NCI-H748 treated with DMSO at 0.1 percent for 48 hours (cell line): Measurements from ENCODE around the gene KCNMB2.
A peak's percentile ranks its signal among the peaks of the same experiment; 100 is the strongest.
"Not testable (repeated sequence)": the region's sequence is repeated elsewhere in the genome, so short reads cannot be mapped to it uniquely, and the experiment has no call there.

Experiments used
- DNase-seq: peaks from one replicate; lab custom pipeline; 2025; lab: John Stamatoyannopoulos, UW

KCNMB2 gene

DNA sequence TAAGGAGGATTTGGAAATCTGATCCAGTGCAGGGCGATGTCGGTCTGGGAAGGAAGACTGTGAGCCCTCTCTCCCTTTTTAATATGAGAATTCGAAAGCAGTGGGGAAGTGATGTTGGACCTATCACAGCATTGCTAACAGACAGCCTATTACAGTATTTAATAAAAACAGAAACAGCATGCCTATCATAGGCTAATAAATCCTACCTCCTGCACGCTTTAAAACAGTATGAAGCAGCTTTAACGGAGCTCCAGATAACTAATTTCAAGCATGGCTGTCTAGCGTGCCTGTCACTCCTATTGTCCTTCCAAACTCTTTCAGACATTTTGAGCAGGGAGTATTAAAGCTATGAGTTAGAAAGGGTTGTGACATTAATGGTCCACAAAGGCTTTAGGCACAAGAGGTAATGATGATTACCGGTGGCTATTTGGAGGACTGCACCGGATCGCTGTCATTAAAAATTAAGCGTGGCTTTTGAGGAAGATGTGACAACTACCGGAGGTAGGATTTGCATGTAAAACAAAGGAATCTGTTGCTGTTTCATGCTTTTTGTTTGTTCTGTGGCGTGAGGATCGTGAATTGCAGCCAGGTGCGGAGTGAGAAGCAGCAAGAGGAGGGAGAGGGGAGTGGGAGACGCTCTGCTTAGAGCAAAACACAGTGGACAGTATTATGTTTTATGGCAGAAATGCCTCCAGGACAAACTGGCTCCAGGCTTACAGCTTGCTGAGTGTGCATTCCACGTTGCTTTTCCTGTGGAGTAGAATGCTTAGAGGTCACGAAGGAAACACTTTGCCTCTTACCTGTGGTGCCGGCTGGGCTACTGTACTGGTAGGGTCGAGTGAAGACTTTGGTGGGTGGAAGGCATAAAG is at the start of gene KCNMB2:
Gene KCNMB2, plus strand, starts transcription at position 226 of the 869 bp plus-strand sequence.
- peak; percentile 77 for DNase-seq

DNA sequence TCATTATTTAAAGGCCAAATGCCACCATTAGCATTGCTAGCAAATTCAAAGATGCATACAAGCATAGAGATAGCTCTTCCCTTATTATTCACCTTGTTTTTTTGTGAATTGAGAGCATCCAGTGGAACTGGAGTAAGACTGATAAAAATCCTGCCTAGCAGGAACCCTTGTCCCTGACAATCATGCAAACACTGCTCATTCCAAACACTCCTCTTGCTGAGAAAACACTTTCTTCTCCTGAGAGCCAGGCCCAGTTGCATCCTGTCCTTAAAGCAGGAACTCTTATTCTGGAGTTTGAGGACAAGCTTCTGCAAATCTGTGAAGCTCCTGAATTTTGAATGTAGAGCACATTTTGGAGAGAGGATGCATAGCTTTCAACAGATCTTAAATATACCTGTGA is 49.3 kb upstream of the KCNMB2 start:
- DNase-seq: no peak

DNA sequence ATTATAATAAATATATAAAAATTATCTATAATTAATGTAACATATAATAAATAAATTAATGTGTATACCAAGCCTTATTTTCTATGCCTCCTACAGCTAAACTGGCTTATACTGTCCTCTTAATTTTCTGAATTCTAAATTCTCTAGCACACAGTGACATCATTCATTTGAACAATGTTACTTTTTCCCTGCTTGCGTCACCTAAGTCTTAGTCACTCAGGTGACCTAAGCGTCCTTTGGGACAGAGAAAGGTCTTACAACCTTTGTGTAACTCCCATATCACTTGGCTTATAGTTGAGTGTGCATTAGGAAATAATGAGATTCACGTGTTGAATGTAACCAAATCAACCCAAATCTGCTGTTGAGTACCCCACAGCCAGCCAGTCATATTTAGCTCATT is 48.5 kb upstream of the KCNMB2 start:
- no peak for DNase-seq

DNA sequence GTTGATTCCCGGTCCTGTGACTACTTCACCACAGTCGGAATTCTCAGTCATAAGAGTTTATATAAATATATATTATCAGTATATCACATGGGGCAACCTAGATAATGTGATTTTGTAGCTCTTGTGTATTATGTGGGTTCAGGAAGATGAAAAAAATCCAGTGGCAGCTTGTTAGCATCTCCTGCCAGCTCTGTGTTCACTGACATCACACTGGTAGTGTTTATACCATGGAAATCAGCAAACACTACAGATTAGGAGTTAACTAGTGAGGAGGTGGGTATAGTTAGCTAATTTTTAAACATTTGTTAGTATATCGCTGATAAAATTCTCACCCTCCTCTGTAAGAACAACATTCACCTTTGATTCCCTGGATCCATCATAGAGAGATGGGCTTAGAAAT is 44.5 kb upstream of the KCNMB2 start:
- no peak for DNase-seq

DNA sequence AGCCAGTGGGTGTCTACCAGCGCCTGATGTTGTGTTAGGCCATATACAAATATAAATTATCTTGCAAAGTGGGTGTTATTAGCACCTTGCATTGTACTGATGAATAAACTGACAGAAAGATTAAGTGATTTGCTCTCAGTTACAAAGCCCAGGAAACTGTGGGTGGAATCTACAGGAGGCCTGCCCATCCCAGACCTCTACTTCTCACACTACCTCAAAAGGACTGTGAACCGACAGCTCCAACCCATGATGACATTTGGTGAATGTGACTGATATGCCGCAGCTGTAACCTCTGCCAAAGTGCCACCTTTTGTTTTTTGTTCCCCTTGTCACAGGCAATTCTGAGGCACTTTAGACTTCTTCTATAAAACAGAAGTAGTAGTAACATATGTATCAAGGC is 43.7 kb upstream of the KCNMB2 start:
- DNase-seq: peak; percentile 17

DNA sequence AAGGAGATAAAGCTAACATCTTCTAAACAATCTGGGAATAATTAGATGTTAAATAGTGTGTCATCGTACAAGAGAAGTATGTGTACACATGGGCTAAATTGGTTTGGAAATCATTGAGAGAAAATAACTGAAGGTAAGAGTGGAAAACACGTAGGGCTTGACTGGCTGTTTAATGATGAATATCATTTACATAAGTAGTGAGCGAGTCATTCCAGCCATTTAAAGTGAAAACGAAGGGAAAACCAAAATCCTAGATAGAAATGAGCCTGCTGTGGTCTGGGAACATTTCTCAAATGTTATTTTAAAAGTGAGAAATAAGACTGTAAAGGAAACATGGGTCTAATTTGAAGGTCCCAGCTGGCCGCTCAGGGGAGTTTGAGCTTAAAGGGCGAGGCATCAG is 41.9 kb upstream of the KCNMB2 start:
- no peak for DNase-seq

DNA sequence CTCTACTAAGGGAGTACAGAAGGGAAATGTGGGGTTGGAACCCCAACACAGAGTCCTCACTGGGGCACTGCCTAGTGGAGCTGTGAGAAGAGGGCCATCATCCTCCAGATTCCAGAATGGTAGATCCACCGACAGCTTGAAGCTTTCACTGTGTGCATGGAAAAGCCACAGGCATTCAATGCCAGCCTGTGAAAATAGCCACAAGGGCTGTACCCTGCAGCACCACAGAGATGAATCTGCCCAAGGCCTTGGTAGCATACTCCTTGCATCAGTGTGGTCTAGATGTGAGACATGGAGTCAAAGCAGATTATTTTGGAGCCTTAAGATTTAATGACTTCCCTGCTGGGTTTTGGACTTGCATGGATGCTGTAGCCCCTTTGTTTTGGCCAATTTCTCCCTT is 39.3 kb upstream of the KCNMB2 start:
- DNase-seq: no peak

DNA sequence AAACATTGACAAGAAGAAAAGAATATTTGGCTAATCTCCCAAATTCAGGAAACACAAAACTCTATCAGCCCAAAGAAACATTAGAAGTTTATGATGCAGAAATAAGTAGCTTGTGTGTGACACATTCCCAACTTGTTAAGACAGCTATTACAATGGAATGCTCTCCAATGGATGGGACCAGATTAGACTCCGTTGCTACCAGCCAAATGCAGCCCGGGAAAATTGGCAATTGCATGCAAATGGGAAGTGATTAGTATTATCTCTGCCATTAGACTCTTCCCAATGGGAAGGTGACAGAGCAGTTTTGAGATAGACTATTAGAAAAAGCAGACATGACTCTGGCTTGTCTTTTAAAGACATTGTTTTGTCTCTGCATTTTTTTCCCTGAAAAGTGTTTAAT is 37.4 kb upstream of the KCNMB2 start:
- DNase-seq: no peak

DNA sequence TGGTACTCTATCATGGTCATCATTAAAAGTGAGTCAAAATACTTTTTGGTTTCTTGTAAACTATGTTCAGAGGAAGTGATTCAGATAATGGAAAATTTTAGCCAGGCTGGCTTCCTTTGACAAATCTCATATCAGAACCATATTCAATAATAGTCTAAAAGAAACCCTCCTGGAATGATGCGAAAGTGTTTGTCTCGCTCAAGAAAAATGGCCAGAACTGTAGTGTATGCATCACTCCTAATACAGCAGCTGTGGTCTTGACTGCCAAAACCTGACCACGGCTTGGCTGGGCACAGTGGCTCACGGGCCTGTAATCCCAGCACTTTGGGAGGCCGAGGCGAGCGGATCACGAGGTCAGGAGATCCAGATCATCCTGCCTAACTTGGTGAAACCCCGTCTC is 35.6 kb upstream of the KCNMB2 start:
- no peak for DNase-seq

DNA sequence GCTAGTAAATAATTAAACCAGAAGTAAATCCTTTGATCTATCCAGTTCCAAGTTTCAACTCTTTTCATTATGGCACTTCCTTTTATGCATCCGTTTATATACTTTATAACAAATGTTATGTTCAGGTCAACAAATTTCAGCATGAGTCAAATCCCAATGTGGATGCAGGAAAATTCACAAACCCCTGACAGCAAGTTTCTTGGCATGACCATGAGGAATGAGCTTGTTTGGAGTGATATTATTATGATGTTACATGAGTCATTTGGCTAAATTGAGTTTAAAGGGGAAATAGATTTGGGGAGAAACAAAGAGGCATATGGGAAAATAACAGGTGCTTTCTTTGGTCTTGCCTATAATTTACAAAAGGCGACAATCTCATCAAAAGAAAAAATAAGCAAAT is 32.1 kb upstream of the KCNMB2 start:
- DNase-seq: no peak

DNA sequence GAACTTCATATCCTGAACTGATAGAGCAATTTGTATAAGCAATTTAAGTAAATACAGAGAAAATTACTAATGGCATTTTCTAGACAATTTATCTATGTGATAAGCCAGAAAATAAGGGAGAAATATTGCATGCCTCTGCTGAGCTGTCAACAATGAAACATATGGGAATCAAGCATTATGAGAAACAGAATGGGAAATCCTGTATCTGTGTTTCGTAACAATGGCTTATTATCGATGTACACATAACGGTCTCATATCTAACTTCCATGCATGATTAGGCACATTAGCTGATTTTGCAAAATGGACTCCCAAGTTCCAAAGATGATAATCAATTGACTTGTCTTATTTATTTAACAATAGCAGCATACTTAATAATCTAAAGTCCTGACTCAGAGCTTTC is 30.4 kb upstream of the KCNMB2 start:
- no peak for DNase-seq

DNA sequence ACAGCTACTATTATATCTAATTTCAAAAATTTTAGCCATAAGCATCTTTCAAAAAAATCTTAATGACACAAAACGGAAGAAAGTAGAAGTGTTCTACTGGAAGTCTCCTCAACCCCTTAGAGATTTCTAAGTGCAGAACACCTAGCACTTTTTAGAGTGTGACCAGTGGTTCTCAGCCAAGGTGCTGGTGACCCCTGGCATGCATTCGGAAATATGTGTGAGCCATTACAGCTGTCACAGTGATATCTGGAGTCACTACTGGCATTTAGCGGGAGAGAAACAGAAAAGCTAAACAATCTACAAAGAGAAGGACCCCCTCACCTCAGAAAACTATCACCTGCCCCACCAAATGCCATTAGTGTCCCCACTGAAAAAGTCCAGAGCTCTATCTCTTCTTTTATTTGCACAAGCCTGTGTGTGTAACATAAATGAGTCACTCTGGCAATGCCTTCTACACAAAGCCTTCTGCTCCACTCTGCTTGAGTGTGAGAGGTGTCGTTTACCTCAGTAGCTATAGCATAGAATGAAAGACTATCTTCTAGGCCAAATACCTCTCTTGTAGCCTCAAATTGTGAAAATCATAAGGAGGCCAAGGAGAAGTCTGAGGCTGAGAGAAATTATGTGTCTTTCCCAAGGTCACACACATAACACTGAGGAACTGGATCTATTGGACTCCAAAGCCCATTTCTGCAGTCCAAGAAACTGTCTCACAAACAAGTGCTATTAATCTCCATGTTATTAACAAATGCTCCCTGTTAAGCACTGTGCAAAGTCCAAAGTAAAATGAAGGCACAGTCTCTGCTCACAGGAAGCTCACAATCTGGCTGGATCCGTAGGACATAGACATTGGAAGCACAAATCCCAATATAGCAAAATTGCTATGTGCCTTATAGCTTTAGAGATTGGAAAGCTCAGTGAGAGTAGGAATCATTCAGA is 28.5 kb upstream of the KCNMB2 start:
- no peak for DNase-seq

DNA sequence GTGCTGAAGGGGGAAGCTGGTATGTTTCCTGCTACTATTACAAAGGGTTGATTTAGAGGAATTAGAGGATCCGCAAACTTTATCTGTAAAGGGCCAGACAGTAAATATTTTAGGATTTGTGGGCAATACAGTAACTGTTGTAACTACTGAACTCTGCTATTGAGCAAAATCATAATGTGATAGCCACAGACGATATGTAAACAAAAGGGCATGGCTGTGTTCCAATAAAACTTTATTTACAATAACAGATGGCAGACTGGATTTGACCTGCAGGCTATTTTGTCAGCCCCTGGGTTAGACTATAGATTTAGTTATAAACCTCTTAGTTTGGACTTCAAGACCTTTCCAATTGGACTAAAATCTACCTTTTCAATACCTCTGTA is 27.8 kb upstream of the KCNMB2 start:
- DNase-seq: no peak

DNA sequence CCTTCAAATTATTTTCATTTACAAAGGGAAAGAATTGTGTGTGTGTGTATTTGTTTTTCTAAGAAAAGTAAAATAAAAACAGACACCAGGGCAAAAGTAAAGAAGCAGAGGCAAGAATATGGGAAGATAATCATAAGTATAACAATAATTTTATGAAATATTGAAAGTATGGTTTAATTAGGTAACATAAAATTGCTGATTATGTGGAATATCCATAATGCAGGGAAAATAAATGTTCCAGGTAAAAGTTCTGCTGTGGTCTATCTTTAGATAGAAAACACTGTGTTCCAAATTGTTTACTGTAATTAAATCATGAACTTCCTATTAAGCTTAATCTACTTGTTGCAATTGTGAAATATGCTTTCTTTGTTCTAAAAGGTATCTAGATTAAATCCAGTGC is 25.7 kb upstream of the KCNMB2 start:
- no peak for DNase-seq

DNA sequence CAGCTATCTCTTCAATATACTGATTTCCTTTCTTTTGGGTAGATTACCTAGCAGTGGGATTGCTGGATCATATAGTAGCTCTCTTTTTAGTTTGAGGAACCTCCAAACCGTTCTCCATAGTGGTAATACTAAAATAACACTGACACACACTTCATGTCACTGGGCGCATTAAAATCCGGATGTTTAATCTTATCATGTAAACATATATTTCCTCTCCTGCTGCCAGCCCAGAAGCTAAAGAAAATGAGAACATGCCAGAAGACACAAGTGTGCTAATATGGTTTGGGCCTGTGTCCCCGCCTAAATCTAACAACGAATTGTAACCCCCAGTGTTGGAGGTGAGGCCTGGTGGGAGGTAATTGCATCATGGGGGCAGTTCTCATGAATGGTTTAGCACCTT is 23.6 kb upstream of the KCNMB2 start:
- no peak for DNase-seq

DNA sequence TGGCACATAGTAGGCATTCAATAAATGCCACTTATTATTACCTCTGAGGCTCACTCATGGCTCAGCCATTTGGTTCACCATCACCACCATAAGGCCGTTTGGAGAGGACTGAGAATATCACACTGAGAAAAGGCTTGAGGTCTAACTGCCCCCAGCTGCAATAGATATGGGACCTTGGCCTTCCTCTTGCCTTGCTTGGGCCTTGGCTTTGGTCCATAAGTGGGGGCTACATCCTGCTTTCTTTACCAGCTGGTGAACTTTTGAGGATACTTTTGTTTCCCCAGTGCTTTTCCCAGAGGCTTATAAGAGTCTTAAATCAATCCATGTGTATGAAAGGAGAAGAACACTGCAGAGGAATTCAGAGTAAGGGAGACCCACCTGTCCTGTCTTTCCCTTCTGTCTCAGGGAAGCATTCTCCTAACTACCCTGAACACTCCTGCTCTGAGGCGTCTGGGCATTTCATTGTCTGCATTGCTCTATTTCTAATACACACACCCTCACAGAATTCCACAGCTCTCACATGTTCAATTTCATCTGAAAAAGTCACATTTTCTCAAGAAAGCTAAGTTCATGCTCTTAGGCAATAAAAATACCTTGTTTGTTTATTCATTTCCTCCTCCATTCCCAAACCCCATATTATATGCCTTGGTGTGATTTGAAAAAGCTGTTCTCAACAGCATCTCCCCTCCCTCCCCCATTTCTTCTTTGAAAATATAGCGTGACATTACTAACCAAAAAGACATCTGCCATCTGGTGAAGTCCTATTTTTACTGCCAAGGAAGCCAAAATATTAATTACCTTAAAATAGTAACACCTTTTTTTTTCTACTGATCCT is 22.5 kb upstream of the KCNMB2 start:
- DNase-seq: no peak

DNA sequence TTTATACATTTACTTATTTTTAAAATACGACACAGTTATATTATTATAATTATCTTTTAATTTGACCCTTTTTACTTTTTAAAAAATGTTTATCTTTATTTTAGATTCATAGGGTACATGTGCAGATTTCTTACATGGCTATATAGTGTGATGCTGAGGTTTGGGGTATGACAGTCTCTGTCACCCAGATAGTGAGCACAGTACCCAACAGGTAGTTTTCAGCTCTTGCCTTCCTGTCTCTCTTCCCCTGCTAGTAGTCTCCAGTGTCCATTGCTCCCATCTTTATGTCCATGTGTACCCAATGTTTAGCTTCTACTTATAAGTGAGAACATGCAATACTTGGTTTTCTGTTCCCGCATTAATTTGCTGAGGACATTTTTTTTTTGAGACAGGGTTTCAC is 21.8 kb upstream of the KCNMB2 start:
- DNase-seq: no peak

DNA sequence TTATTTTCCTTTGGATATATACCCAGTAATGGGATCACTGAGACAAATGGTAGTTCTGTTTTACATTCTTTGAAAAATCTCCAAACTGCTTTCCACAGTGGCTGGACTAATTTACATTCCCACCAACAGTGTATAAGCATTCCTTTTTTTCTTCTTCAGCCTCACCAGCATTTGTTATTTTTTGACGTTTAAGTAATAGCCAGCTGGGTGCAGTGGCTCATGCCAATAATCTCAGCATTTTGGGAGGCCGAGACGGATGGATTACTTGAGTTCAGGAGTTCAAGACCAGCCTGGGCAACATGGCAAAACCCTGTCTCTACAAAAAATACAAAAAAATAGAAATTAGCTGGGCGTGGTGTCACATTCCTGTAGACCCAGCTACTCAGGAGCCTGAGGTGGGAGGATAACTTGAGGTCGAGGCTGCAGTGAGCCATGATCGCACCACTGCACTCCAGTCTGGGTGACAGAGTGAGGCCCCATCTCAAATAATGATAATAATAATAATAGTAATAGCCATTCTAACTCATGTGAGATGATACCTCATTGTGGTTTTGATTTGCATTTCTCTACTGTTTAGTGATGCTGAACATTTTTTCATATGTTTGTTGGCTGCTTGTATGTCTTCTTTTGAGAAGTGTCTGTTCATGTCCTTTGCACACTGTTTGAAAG is 21.0 kb upstream of the KCNMB2 start:
- DNase-seq: not testable (repeated sequence)

DNA sequence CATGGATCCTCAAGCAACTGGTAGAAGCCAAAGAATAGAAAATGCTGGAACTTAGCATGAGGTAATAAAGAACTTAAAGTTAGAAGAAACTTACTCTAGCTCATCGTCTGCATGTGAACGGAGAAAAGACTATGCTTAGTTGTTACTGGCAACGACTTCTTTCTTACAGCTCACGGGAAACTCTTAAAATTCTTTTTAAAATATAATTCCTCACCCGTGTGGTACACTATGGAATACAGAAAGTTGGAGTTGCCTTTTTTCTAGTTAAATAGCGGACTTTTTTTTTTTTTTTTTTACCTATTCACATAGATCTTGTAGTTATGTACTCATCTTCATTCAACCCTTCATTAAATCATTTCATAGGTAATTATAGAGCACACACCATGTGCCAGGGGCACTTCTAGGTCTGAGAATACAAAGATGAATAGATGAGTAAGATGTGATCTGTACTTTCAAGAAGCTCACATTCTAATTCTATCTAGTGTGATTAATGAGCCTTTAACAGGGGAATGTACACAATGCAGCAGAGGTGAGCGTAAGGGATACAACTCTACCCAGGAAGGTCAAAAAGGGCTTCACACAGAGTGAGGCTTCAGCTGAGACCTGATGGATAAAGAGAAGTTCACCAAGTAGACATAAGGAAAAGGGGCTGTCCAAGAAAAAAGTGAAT is 18.4 kb upstream of the KCNMB2 start:
- DNase-seq: no peak

DNA sequence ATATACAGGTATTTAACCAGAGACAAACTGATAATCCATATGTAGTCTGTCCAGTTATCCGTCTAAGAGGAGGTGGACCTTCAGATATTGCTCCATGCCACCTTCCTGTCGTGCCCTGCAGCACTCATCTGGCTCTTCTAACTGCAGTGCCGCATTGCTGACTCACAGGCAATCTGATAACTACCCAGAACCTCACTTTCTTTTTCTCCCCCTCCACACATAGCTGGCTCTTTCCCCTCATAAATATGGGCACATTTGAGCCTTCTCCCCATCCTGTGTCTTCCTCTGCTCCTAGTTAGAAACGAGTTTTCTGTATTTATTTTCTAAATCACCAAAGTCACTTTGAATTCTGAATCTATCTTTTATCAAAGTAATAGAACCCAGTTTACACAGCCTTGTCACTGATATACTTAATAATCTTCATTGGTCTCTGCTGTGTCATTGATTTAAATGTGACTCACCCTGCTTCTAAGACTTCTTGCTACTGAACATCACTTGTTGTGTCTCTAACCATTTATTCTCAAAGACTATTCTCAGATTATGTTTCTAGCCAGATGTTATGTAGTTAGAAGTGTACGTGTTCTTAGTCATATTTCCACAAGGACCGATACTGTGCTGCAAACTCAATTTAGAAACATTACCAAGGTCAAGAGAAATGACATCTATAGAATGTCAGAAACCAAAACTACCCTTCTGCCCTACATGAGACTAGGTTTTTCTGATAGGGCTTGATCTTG is 17.4 kb upstream of the KCNMB2 start:
- DNase-seq: no peak
